Measurements from ENCODE around the gene SERGEF.

Gene SERGEF

GRCh38 chr11:17748761-17749721 is 263.8 kb downstream of the SERGEF start:
- DNase-seq (ENCODE audit: low read depth), result no peak

- DNase-seq (ENCODE audit: low read depth), result no peak
Measured at GRCh38 chr11:17748044-17748443, 264.8 kb downstream of the SERGEF start.

- no peak for DNase-seq (ENCODE audit: low read depth)
Measured at GRCh38 chr11:17747131-17747955, 265.5 kb downstream of the SERGEF start.

DNA sequence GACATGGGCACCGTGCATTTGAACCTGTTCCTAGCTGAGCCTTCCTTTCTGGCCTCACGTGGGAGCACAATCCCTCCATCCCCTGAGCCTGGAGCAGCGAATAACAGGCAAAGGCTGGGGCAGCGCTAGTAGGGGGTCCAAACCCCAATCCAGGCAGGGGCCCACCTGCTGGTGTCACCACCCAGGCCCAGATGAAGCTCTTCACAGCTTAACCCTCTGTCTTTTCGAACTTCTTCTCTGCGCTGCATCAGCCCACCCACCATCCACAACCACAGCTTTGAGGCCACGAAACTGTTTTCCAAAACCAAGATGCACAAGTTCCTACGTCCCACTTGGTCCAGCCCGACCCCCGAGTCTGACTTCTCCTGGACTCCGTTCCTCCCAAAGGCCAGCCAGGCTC is 266.8 kb downstream of the SERGEF start:
- no peak for DNase-seq (ENCODE audit: low read depth)

DNA sequence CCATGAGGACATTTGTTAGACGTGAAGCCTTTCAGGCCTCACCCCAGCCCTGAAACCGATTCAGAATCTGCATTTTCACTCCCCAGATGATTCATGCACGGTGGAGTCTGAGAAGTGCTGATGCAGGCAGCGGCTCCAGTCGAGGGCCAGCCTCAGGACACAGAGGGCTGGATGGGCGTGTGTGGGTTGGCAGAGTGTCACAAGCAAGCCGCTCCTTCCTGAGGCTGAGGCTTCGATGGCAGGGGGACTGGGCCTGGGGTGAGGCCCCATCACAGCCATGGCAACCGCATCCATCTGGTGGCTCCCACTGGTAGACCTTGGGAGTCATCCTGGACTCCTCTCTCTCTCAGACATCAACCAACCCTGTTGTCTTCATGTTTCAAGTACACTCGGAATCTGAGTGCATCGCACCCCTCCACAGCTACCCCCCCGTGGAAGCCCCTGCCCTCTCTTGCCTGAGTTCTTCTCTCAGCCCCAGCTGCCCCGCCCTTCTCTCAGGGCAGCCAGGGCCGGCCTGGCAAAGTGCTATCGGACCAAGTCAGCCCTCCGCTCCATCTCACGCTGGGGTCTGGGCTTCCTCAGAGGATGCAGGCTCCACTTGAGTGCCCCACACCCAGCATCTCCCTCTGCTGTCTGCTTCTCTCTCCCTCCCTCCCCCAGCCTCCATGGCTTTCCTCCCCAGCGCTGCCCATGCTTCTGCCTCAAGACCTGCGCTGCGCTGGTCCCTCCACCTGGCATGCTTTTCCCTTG is 267.6 kb downstream of the SERGEF start:
- DNase-seq (ENCODE audit: low read depth), result no peak

GRCh38 chr11:17744151-17744940 is 268.5 kb downstream of the SERGEF start:
- no peak for DNase-seq (ENCODE audit: low read depth)

GRCh38 chr11:17743808-17744119 is 269.1 kb downstream of the SERGEF start:
- DNase-seq (ENCODE audit: low read depth), result no peak

DNA sequence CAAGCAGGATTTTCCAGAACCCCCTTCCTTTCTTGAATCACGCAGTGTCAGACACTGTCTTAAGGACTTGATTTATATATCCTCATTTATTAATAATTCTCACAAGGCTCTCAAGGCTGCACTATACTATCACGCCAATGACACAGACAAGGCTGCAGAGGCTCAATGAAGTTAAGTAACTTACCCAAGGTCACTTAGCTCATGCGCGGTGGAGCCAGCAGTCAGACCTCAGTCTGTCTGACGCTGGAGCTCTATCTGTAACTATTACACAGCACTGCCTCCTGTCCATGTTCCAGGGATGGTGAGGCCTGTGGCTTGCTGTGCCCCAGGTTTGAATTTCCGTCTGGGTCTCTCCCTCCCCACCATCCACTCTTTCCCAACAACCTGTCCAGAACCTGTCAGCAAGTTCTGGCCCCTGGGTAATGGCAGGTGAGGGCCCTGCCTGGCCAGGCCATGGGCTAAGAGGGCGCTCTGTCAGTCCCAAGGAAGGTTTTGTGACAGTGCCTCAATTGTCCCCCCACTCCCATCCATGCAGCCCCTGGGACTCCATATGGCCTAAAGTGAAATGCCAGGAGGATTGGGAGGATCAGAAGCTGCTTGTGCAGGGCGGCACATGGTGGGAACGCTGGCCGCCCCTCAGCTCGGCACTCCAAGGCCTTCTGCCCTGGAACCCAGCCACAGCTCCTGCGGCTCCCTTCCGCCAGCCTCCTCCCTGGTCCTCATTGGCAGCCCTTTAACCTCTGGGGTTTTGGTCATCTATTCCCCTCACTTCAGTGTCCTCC is 269.6 kb downstream of the SERGEF start:
- no peak for DNase-seq (ENCODE audit: low read depth)

GRCh38 chr11:17742019-17742418 is 270.8 kb downstream of the SERGEF start:
- no peak for DNase-seq (ENCODE audit: low read depth)

DNA sequence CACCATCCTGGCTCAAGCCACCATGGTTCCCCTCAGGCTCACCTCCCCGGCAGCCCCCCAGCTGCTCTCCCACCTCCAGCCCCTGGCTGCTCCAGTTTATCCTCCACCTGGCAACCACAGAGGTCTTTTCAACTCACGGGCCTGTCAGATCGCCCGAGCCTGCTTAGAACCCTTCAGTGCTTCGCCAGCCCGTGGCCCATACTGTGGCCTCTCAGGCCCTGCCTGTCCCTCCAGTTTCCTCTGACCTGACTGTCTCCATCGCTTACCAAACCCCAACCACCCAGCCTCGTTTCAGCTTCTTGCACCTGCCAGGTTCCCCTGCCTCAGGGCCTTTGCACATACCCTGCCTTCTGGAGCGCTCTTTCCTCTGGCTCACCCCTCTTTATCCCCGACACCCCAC is 271.4 kb downstream of the SERGEF start:
- no peak for DNase-seq (ENCODE audit: low read depth)

- no peak for DNase-seq (ENCODE audit: low read depth)
Measured at GRCh38 chr11:17740649-17741235, 272.1 kb downstream of the SERGEF start.

DNA sequence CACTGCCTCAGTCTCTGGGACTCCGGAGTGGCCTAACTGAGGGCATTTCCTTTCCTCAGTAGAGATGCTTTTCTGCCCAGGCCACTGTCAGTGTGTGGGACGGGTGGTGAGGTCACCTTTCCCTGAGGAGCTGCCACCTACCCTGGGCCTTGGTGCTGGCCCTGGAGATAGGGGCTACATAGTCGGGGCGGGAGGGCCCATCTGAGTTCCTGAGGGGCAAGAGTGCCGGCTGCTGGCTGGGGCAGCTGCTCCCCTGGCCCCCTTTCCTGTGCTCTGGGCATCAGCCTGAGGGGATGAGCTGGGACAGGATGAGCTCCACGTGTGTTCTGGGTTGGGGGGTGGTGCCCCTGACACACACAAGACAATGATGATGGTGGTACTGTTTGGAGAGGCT is 272.9 kb downstream of the SERGEF start:
- no peak for DNase-seq (ENCODE audit: low read depth)

GRCh38 chr11:17738151-17738973 is 274.5 kb downstream of the SERGEF start:
- DNase-seq (ENCODE audit: low read depth), result no peak

Measured in activated T-helper 1 cell treated with Interleukin-2 at 50 U/mL for 16 hours (primary cell).